ENCODE data around the gene AP4M1. TPM values are rescaled to one million over a fixed set of nuclear protein-coding genes. Genes with fewer than 3 reads are reported as not detected.

Gene AP4M1
- total and polyA plus RNA-seq, 10 of the 15 experiments (the other 5 are each of a cell fraction or from before 2014, with no cell fraction given): 0.77 to 16.1 (median 13.0) TPM

- 0 out of 2 replicates have a peak, but pooled peaks have one; percentile 50 for TF ChIP-seq HSF1 (IDR thresholded peaks at IDR 0.05; ENCODE audit: low read depth, low read length)
- TF ChIP-seq KAT2A (conservative IDR thresholded peaks at IDR 0.05; ENCODE audit: control insufficient read depth, low read depth, low read length): no peak
- TF ChIP-seq RBBP5 (conservative IDR thresholded peaks at IDR 0.05): no peak
- TF ChIP-seq ZNF687 (IDR thresholded peaks at IDR 0.05): peak; percentile 98
- TF ChIP-seq ZNF207 (IDR thresholded peaks at IDR 0.05; ENCODE audit: borderline replicate concordance): peak; percentile 78; the same call in 1 of the 2 replicates
- TF ChIP-seq CEBPZ (IDR thresholded peaks at IDR 0.05; ENCODE audit: low read depth, low read length): no peak
- TF ChIP-seq PML (IDR thresholded peaks at IDR 0.05; ENCODE audit: low read length): peak; percentile 80; the same call in 1 of the 2 replicates
- TF ChIP-seq EP300 (IDR thresholded peaks at IDR 0.05; ENCODE audit: borderline replicate concordance in 1 of 2, control insufficient read depth in 1 of 2, low read depth in 2 of 2, low read length in 2 of 2): peak in 1 of 2 experiments; percentile 47; a peak in 1 of 4 replicates
- peak; percentile 54; the same call in 1 of the 2 replicates for TF ChIP-seq STAT1 (conservative IDR thresholded peaks at IDR 0.05)
- TF ChIP-seq NFIC (IDR thresholded peaks at IDR 0.05; ENCODE audit: low read depth, low read length): no peak
- TF ChIP-seq SKIL (IDR thresholded peaks at IDR 0.05; ENCODE audit: low read depth, poor library complexity, severe bottlenecking): peak; percentile 78
- 0 out of 2 replicates have a peak, but pooled peaks have one; percentile 41 for TF ChIP-seq NFYB (IDR thresholded peaks at IDR 0.05; ENCODE audit: insufficient read depth, low read depth, low read length)
- TF ChIP-seq HDGF (IDR thresholded peaks at IDR 0.05): no peak; the same call in 1 of the 2 replicates
- no peak for TF ChIP-seq ZNF217 (IDR thresholded peaks at IDR 0.05)
- no peak for TF ChIP-seq SUPT20H (IDR thresholded peaks at IDR 0.05; ENCODE audit: borderline replicate concordance, control insufficient read depth, low read depth, low read length)
- peak; percentile 94 for TF ChIP-seq RAD51 (IDR thresholded peaks at IDR 0.05)
- no peak for TF ChIP-seq PAX5 (IDR thresholded peaks at IDR 0.05; ENCODE audit: borderline replicate concordance, low read depth, low read length)
These were observed 17.9 kb downstream of the AP4M1 start, which contains the start of the genes CNPY4 and TAF6 (continued) for GRCh38 chr7:100119072-100119969.
